GM19043 (cell line): ENCODE data around the gene MRFAP1.
"Not testable (repeated sequence)": the region's sequence is repeated elsewhere in the genome, so short reads cannot be mapped to it uniquely, and the experiment has no call there.

ENCODE experiments used
- ATAC-seq: cut with Tn5 transposase; IDR thresholded peaks from one replicate; pipeline ENCODE4 v1.9.1; 2021; ENCODE audit warnings: low read depth; ENCODE audit not compliant: unreplicated experiment

MRFAP1 gene

GRCh38 chr4:6632125-6632524 lies 8.4 kb upstream of the MRFAP1 start:
- ATAC-seq: no peak

- no peak for ATAC-seq
Observed at GRCh38 chr4:6633091-6633906, 7.2 kb upstream of the MRFAP1 start.

GRCh38 chr4:6634746-6635145 lies 5.7 kb upstream of the MRFAP1 start:
- ATAC-seq: no peak

- no peak for ATAC-seq
Observed at GRCh38 chr4:6639137-6639680, 1.3 kb upstream of the MRFAP1 start.

GRCh38 chr4:6641164-6641970 lies 882 bp downstream of the MRFAP1 start:
- peak; percentile 6 for ATAC-seq

GRCh38 chr4:6641971-6642320 lies 1.5 kb downstream of the MRFAP1 start:
- ATAC-seq: no peak

GRCh38 chr4:6643141-6643847 lies 2.8 kb downstream of the MRFAP1 start:
- no peak for ATAC-seq

GRCh38 chr4:6644792-6645530 lies 4.5 kb downstream of the MRFAP1 start:
- no peak for ATAC-seq

GRCh38 chr4:6647169-6647568 lies 6.7 kb downstream of the MRFAP1 start:
- no peak for ATAC-seq

GRCh38 chr4:6647582-6648230 lies 7.2 kb downstream of the MRFAP1 start:
- no peak for ATAC-seq

- no peak for ATAC-seq
Observed at GRCh38 chr4:6649216-6649615, 8.7 kb downstream of the MRFAP1 start.

- ATAC-seq: not testable (repeated sequence)
Observed at GRCh38 chr4:6654211-6654610, 13.7 kb downstream of the MRFAP1 start.

- not testable (repeated sequence) for ATAC-seq
Observed at GRCh38 chr4:6655291-6655690, 14.8 kb downstream of the MRFAP1 start.

- no peak for ATAC-seq
Observed at GRCh38 chr4:6655924-6656323, 15.4 kb downstream of the MRFAP1 start.

- no peak for ATAC-seq
Observed at GRCh38 chr4:6657242-6658208, 17.0 kb downstream of the MRFAP1 start.

GRCh38 chr4:6658209-6658595 lies 17.7 kb downstream of the MRFAP1 start:
- ATAC-seq: no peak

- ATAC-seq: no peak
Observed at GRCh38 chr4:6658597-6659075, 18.2 kb downstream of the MRFAP1 start.

- no peak for ATAC-seq
Observed at GRCh38 chr4:6659897-6660296, 19.4 kb downstream of the MRFAP1 start.

- ATAC-seq: no peak
Observed at GRCh38 chr4:6660430-6660829, 19.9 kb downstream of the MRFAP1 start.
